Measurements from ENCODE around the gene ARID5A. TPM values are rescaled to one million over a fixed set of nuclear protein-coding genes. Genes with fewer than 3 reads are reported as not detected.
"Not testable (repeated sequence)": the region's sequence is repeated elsewhere in the genome, so short reads cannot be mapped to it uniquely, and the experiment has no call there.

The ARID5A gene, protein sequence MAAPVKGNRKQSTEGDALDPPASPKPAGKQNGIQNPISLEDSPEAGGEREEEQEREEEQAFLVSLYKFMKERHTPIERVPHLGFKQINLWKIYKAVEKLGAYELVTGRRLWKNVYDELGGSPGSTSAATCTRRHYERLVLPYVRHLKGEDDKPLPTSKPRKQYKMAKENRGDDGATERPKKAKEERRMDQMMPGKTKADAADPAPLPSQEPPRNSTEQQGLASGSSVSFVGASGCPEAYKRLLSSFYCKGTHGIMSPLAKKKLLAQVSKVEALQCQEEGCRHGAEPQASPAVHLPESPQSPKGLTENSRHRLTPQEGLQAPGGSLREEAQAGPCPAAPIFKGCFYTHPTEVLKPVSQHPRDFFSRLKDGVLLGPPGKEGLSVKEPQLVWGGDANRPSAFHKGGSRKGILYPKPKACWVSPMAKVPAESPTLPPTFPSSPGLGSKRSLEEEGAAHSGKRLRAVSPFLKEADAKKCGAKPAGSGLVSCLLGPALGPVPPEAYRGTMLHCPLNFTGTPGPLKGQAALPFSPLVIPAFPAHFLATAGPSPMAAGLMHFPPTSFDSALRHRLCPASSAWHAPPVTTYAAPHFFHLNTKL
- 7.0 and 15.1 TPM in 2 replicates for total RNA-seq (2014; rRNA removed; shearing (Covaris generic))

- DNase-seq (ENCODE audit: low read depth): peak; percentile 88
Observed at GRCh38 chr2:96536445-96537065, at the start of gene ARID5A. Gene ARID5A, plus strand, starts transcription at chr2:96536752. Its CDS starts 75 bp downstream, at chr2:96536827.

GRCh38 chr2:96489261-96489660 is 47.3 kb upstream of the ARID5A start:
- no peak for DNase-seq (ENCODE audit: low read depth)

DNA sequence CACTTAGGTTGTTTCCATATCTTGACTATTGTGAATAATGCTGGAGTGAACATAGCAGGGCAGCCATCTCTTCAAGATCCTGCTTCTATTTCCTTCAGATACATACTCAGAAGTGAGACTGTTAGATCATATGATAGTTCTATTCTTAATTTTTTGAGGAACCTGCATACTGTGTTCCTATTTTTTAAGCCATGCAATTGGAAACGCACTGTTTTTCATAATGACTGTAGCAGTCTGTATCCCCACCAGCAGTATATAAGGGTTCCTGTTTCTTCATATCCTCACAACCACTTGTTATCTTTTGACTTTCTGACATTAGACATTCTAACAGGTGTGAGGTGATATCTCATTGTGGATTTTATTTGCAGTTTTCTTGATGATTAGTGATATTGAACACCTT is 46.9 kb upstream of the ARID5A start:
- DNase-seq (ENCODE audit: low read depth): no peak

DNA sequence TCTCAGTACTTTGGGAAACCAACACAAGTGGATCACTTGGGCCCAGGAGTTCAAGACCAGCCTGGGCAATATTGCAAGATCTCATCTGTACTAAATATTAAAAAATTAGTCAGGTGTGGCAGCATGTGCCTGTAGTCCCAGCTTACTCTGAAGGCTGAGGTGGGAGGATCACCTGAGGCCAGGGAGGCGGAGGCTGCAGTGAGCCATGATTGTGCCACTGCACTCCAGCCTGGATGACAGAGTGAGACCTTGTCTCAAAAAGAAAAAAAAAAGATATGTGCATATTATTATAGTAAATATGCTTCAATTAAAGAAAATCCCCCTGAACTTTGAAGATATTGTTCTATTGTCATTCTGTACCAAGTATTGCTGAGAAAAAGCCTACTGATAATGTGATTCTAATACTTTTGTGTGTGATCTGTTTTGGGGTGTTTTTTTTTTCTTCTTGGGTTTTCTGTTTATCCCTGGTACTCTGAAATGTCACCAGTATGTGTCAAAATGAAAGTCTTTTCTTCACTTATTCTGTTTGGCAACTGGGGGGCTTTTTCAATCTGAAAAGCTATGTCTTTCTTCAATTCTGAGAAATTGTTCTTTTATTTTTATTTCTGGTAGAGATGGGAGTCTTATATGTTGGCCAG is 44.6 kb upstream of the ARID5A start:
- DNase-seq (ENCODE audit: low read depth): no peak

DNA sequence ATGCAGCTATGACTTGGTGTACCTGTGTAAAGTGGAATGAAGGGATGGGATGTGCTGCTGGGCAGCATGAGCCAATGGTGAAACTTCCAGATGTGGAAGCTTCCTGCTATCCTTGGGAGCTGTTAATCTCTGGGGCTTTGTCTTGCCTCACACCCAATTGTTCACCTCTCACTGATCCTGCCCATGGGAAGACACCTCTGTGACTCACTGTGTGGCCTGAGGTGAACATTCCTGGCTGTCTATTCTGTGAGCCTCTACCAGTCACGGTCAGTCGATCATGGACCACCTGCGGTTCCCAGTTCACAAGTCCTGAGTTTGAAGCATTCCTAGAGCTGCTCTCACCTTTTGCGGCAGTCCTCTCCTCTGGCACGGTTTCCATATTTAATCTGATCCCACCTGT is 43.5 kb upstream of the ARID5A start:
- DNase-seq (ENCODE audit: low read depth): peak; percentile 54

- DNase-seq (ENCODE audit: low read depth): no peak
Observed at GRCh38 chr2:96494188-96494587, 42.4 kb upstream of the ARID5A start.

DNA sequence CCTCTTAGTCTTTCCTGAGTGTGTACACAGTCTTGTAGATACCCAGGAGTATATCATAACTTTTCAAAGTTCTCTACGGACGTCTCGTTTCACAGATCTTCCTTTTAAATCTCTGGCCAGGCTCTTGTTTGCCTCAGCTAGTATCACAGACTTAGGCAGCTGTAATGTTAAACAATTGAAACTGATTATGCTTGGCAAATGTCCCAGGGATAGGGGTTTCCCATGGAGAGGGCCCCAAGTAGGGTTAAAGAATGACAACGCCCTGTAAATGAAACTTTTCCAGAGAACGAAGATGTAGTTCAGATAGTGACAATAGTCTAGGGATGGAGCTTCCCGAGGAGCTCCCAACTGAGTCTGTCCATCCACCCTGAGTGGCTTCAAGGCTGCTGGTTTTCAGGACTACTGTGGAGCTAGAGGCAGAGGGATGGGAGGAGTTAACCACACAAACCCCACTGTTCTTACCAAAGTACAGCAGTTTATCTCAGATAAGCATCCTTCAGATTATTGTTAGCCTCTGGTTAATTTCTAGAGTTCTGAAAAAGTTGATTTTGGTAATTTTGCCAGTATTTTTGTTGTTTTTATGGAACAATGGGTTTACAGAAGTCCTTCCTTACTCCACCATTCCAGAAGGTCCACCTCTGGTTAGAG is 40.4 kb upstream of the ARID5A start:
- DNase-seq (ENCODE audit: low read depth): no peak

GRCh38 chr2:96498021-96498431 is 38.5 kb upstream of the ARID5A start:
- DNase-seq (ENCODE audit: low read depth): peak; percentile 28

- not testable (repeated sequence) for DNase-seq (ENCODE audit: low read depth)
Observed at GRCh38 chr2:96498611-96499010, 37.9 kb upstream of the ARID5A start.

- no peak for DNase-seq (ENCODE audit: low read depth)
Observed at GRCh38 chr2:96499061-96499960, 37.2 kb upstream of the ARID5A start.

DNA sequence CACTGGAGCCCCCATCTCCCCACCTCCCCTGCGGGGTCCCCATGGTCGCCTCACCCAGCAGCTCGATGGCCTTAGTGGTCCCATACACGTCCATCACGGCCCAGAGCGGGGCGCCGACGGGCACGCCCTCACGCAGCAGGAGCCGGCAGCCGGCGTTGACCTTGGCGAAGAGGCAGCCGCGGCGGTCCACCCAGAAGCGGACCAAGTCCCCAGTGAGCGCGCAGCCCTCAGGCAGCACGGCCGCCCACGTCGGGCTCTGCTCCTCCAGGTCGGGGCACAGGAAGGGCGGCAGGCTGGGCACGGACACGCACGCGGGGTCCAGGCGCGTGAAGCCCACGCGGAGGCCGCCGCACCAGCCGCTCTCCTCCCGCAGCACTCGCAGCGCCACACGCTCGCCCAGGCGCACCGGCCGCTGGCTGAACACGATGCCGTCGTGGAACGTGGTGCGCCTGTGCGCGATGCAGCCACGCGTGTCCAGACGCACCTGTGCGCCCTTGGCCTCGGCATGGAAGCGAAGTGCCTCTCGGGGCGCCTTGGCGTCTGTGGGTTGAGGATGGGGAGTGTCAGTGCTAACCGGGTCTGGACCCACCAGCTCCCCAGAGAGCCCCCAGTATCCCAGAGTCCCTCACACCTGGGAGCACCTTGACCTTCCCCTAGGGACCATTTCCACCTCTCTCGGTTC is 36.0 kb upstream of the ARID5A start:
- DNase-seq (ENCODE audit: low read depth): no peak

- DNase-seq (ENCODE audit: low read depth): no peak
Observed at GRCh38 chr2:96501471-96501874, 35.1 kb upstream of the ARID5A start.

- no peak for DNase-seq (ENCODE audit: low read depth)
Observed at GRCh38 chr2:96501886-96502810, 34.4 kb upstream of the ARID5A start.

- peak; percentile 44 for DNase-seq (ENCODE audit: low read depth)
Observed at GRCh38 chr2:96502891-96503636, 33.5 kb upstream of the ARID5A start.

DNA sequence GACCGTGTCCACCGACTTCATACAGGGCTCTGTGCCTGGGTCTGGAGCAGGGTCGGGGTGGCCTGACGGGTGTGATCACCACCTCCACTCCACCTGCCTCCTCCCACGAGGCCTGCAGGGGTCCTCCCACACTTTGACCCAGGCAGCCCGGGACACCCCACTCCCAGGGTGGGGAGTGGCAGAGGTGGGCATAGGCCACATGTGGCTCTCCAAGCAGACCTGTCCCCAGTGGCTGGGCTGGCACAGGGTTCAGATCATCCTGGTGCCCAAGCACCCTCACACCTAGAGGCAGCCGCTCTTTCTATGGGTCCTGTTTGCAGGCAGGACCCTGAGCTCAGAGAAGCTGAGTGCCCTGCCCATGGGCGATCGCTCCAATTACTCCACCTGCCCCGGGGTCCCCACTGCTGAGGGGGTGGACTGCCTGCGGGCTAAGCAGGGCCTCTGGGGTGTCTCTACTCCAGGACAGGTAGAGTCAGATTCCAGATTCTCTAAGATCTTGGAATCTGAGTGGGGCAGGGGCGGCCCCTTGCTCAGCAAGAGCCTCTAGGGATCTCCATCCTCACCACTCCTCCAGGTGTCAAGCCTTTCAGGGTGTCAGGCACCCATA is 32.8 kb upstream of the ARID5A start:
- no peak for DNase-seq (ENCODE audit: low read depth)

DNA sequence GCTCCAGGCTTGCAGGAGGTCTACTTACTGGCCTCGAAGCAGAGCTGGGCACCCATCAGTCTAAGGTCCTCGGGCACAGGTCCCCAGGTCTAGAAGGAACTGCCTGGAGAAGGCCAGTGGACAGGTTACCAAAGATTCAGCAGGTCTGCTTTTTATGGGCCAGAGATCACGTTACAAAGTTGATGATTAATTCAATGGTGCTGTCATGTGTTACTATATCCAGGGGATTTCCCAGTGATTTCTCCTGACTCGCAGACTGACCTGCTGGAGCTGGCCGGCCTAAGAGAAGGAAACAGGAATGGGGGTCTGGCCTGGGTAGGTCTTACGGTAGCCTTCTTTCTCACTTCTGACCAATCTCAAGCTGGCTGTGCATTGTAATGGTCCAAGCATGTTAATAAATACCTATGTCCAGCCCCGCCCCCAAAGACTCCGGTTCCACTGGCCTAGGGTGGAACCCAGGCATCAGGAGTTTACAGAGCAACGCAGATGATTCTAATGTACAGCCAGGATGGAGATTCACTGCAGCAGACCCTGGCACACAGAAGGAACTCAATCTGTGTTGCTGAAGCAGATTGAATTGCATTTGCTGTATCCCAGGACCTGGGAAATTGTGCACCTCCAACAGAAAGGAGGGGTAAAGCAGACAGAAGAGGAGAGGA is 31.2 kb upstream of the ARID5A start, which contains the start of gene NEURL3:
Gene NEURL3, minus strand, starts transcription at position 127 of the 659 bp plus-strand sequence. Its CDS starts 71 bp downstream, at position 56.
- peak; percentile 83 for DNase-seq (ENCODE audit: low read depth)
